AG10803 (cell line): ENCODE measurements around the gene SUPT20H.
A peak's percentile ranks its signal among the peaks of the same experiment; 100 is the strongest.

Source experiments
- DNase-seq: peaks from one replicate; pipeline ENCODE4 v3.0.0; 2010; ENCODE audit warnings: low read depth
- H3K4me3 ChIP-seq: 2 replicates; pipeline ENCODE4 v1.5.1; 2011; ENCODE audit warnings: mild to moderate bottlenecking, low read length, control low read depth
- TF ChIP-seq, protein P1 (sequence below): conservative IDR thresholded peaks from 2 replicates; pipeline ENCODE4 v1.5.1; 2011; ENCODE audit warnings: mild to moderate bottlenecking, low read length, control low read depth, inconsistent platforms

SUPT20H gene

DNA sequence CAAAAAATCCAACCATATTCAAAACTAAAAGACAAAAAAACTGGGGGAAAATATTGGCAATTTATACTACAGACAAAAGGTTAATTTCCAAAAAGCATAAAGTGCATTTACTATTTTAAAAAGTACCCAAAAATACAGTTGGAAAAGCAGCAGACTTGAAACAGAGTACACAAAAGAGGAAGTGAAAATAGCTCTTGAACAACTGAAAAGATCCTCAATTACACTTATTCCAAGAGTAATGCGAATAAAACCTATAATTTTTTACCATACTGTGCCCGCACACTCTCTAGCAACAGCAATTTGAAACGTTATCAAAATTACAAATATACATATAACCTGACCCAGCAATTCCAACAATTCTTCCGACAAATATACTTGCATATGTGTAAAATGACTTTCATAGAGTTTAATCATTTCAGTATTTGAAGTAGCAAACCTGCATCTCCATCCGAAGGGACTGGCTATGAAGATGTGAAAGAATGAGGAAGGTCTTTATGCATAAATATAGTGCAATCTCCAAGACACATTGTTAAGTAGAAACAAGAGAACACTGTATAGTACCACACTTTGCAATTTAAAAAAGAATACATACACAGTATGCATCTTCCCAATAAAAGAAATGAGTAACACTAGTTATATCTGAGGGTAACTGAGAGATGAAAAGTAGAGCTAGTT lies 85.7 kb downstream of the SUPT20H start:
- TF ChIP-seq, protein P1, sequence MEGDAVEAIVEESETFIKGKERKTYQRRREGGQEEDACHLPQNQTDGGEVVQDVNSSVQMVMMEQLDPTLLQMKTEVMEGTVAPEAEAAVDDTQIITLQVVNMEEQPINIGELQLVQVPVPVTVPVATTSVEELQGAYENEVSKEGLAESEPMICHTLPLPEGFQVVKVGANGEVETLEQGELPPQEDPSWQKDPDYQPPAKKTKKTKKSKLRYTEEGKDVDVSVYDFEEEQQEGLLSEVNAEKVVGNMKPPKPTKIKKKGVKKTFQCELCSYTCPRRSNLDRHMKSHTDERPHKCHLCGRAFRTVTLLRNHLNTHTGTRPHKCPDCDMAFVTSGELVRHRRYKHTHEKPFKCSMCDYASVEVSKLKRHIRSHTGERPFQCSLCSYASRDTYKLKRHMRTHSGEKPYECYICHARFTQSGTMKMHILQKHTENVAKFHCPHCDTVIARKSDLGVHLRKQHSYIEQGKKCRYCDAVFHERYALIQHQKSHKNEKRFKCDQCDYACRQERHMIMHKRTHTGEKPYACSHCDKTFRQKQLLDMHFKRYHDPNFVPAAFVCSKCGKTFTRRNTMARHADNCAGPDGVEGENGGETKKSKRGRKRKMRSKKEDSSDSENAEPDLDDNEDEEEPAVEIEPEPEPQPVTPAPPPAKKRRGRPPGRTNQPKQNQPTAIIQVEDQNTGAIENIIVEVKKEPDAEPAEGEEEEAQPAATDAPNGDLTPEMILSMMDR = no peak
- no peak overlapping the region for H3K4me3 ChIP-seq
- DNase-seq = no peak

DNA sequence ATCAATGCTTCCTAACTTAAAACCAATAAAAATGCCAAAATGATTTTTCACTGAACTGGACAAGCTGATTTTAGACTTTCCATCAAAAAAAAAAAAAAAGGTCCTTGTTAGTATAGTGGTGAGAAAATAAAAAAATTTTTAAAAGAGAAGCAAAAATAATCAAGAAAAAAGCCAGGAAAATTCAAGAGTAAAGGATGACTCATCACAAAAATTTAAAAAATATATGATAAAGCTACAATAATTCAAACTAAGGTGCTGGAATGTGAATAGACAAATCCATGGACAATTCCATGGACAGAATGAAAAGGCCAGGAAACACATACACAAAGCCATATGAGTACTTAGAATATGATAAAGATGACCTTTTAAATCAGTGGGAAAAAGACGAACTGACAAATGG lies 86.5 kb downstream of the SUPT20H start:
- H3K4me3 ChIP-seq = no peak overlapping the region
- DNase-seq = no peak
- TF ChIP-seq, protein P1 = no peak

DNA sequence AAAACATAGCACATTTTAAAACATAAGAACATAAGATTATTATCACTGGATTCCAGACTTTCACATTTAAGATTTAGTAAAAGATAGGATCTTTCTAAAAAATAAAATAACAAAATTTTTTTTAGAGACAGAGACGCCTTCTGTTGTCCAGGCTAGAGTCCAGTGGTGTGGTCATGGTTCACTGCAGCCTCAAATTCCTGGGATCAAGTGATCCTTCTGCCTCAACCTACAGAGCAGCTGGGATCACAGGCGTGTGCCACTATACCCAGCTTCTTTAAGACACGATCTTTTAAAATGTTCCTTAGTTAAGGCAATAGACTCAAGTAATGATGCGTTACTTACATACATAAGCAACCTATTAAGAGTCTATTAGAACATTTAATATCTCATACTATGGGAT lies 93.1 kb downstream of the SUPT20H start:
- H3K4me3 ChIP-seq = no peak overlapping the region
- no peak for DNase-seq
- TF ChIP-seq, protein P1 = no peak

DNA sequence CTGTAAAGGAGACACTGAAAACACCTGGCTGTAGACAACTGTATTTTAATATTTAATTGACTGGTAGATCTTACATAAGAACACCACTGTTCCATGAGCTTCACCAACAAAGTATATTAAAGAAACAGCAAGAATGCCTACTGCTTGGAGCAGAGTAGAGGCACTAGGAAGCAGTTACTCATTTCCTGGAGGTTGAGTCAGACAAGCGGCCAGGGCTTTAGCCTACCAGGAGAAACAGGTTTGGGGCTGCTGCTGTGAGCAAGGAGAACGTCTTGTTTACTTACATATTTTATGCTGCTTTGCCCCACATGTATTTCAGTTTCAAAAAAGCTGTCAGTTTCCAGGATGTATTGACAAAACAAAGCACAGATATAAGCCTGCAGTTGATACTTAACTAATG lies 93.7 kb downstream of the SUPT20H start:
- no peak overlapping the region for H3K4me3 ChIP-seq
- DNase-seq = peak; percentile 67
- TF ChIP-seq, protein P1 = no peak

DNA sequence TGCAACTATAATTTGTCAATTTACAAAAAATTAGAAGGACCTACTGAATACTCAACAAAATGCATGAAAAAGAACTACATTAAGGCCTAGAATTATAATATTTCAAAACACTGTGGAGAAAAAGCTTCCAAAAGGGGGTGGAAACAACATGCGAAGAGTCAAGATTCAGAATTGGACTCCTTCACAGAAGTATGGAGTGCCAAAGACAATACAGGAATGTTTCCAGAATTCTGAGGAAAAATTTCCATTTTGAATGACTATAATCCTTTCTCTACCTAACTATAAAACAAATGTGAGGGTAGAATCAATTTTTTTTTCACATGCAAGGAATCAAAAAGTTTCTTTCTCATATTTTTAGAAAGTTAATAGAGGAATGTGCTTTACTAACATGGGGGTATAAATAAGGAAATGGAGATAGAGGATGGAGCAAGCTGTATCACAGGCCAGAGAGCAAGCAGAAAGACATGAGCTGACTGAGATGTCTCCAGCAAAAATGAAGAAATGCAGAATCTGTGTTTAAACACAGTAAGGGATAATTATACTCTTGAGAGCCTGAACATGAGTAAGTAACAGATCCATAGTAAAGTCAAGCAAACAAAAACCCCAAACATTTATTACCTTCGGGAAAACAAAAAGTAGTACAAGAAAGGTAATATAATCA lies 99.9 kb downstream of the SUPT20H start:
- no peak overlapping the region for H3K4me3 ChIP-seq
- no peak for DNase-seq
- TF ChIP-seq, protein P1 = no peak
